Smooth muscle cell of bladder (primary cell): ENCODE results near the gene TSPAN14. TPM values are rescaled to one million over a fixed set of nuclear protein-coding genes. Genes with fewer than 3 reads are reported as not detected.

Source experiments
- total RNA-seq: library from RNA; depleted of rRNA; stranded (reverse); fragments of >200 nt; gene quantifications from 2 replicates; pipeline ENCODE4 v1.2.3, GENCODE V29; 2014

The TSPAN14 gene, protein sequence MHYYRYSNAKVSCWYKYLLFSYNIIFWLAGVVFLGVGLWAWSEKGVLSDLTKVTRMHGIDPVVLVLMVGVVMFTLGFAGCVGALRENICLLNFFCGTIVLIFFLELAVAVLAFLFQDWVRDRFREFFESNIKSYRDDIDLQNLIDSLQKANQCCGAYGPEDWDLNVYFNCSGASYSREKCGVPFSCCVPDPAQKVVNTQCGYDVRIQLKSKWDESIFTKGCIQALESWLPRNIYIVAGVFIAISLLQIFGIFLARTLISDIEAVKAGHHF
- 7.4 and 12.0 TPM in 2 replicates for total RNA-seq

DNA sequence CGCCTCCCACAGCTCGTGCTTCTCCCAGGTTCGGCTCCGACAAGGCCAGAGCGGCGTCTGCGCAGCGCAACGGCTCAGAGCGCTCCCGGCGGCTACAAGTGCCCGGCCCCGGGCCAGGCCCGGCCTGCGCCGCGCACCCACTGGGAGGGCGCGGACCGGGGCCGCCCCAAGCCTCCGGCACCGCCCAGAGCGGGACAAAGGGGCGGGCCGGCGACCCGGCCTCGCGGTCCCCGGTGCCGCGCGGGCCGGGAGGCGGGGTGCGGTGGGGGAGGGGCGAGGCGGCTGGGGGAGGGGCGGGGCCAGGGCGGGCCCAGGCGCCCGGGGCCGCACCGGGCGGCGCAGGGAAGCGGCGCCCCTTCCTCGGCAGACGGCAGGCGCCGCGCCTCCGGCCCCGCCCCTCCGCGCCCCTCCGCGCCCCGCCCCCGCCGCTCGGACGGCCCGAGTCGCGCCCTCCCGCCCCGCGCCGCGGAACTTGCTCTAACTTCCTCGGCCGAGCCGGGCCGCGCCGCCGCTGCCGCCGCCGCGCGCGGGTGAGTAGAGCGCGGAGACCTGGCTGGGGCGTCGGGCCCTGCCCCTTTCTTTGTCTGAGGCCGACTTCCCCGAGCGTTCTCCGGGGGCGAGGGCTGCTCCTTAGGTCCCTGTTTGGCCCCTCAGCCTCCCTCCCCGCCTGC lies at the start of gene TSPAN14:
TSPAN14 (plus strand) TSS at position 469 of the 671 bp plus-strand sequence. CDS start 34,924 bp downstream, outside the sequence.

DNA sequence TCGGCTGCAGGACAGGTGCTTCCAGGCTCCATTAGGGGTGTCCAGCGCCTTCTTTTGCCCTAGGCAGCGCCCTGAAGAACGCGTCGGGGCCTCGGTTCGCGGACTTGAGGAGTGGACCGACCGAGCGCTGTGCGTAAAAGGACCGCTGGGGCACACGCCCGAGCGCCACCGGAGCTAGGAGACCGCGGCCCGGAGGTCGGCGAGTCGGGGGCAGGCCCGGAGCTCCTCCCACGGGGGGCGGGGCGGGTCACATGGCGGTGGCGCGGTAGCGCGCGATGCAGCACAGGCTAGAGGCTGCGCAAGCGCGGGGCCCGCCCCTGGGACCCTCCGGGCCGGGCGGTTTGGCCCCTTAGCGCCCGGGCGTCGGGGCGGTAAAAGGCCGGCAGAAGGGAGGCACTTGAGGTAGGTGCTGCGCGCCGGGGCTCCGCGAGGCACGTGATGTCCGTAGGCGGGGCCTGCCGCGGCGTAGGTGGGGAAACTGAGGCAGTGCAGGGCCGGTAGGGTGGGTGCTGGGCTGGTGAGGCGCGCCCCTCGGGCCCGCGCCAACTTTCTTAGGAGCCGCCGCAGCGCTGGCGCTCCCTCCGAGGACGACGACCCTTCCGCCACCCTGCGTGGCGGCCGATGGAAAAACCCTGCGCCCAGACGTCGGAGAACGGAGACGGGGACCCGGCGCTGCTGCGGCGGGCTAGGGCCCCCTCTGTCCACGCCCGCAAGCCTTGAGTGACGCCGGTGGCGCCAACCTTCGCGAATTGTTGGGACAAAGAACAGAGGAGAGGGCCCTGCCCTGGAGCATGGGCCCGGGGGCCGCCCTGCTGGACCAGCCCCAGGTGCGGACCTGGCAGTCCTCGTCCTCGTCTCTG lies 45.6 kb upstream of the TSPAN14 start, which contains the start of gene PRXL2A:
PRXL2A (plus strand) TSS at position 310 of the 860 bp plus-strand sequence. CDS start 11,917 bp downstream, outside the sequence.

DNA sequence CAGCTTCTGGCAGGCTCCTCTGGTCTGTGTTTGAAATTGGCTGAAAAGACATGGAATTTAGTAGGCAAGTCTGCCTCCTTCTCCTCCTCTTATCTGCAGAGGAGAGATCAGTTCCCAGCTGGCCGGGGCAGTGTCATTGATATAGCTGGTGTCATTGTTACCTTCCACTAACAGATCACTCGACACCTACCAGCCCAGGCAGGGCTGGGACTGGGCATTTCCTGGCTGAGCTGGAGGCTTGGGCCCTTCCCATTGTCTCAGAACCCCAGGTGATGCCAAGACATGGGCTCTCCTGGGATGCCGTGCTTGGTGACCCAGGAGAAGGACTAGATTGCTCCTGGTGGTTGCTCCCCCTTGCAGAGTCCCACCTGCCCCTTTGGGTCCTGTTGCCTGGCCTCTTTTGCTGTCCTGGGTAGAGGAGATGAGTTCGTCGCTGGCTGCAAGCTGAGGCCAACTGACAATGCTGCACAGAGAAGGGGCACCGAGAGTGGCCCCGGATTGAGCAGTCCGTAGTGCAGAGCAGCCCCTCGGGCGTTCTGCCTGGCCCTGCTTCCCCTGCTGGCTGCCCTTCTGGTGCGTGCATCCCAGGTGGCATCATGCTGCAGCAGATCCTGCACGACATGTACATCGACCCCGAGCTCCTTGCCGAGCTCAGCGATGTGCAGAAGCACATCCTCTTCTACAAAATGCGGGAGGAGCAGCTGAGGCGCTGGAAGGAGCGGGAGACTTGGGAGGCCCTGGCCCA lies 83.8 kb downstream of the TSPAN14 start, which contains the start of gene SH2D4B:
SH2D4B (plus strand) TSS at position 167 of the 745 bp plus-strand sequence; CDS start at position 597, 430 bp downstream.

Other genes with a start within 250 kb of the TSPAN14 start
- gene ANXA11, start 248.8 kb upstream of the TSPAN14 start, total RNA-seq, result 52.5 and 82.4 TPM in 2 replicates
- gene MAT1A, start 164.7 kb upstream of the TSPAN14 start, total RNA-seq, result not detected in 2 replicates
- not detected in 2 replicates for gene DYDC1, start 97.6 kb upstream of the TSPAN14 start, total RNA-seq
- not detected in 2 replicates for gene DYDC2, start 97.5 kb upstream of the TSPAN14 start, total RNA-seq
- 3.6 and 4.9 TPM in 2 replicates for gene PRXL2A, start 45.8 kb upstream of the TSPAN14 start, total RNA-seq
- gene SH2D4B, start 83.6 kb downstream of the TSPAN14 start, total RNA-seq, result not detected in 2 replicates